Measurements from ENCODE around the gene STK11.

The STK11 gene

DNA sequence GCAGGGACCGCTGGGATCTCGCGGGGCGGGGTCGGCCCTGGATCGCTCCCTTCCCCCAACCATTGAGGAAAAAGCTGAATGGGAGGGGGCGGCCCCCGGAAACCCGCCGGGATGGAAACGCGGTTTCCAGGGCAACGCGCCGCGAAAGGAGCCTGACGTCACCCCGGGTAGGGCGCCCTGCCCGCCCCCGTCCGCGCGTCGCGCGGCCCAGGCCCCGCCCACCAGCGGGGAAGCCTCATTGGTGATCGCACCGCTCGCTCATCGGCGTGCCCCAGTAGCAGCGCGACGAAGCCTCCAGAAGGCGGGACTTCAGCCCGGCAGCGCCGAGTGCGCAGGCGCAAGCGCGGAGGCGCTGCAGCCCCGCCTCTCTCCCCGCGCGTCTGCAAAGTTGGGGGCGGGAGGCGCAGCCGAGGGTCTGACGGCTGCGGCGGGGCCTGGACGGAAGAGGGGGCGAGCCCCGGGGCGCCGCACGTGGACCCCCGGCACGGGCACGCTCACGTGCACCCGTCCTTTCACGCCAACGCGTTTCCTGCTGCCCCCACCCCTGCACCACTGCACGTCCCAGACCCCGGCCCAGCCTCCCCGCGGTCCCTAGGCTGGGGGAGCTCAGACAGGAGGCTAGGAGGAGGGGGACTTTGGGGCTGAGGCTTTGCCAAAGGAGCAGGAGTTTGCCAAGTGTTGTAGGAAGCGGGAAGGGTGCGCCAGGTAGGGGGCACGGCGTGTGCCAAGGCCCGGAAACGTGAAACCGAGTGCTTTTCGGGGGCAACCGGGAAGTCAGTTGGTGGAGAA lies 55.4 kb downstream of the STK11 start:
- Histone ChIP-seq H3K9me3 (ENCODE audit: control insufficient read depth in 5 of 5, low read length in 5 of 5) (peaks cover 0 to 2% (median 0%) of the 10 kb centered on the region in 5 donors), H3K27me3 (ENCODE audit: control insufficient read depth in 5 of 5, insufficient read depth in 4 of 5, low read length in 5 of 5) (peaks cover 0 to 6% (median 0%) of the 10 kb centered on the region in 5 donors), H3K4me3 (ENCODE audit: low read depth in 1 of 5, low read length in 5 of 5) (peak overlapping the region; percentile 67 to 81 (median 72)), H3K4me1 (ENCODE audit: control insufficient read depth in 5 of 5, insufficient read depth in 5 of 5, low read length in 5 of 5) (peaks cover 16 to 75% (median 64%) of the 10 kb centered on the region in 5 donors), H3K36me3 (ENCODE audit: control insufficient read depth in 5 of 5, insufficient read depth in 5 of 5, low read length in 5 of 5) (peaks cover 0 to 22% (median 13%) of the 10 kb centered on the region in 5 donors), H3K9ac (ENCODE audit: low read length in 5 of 5) (peak overlapping the region in 4 of 5 donors; percentile 6 to 74 (median 73)), H3K27ac (ENCODE audit: low read depth, low read length) (peak overlapping the region; percentile 90)

DNA sequence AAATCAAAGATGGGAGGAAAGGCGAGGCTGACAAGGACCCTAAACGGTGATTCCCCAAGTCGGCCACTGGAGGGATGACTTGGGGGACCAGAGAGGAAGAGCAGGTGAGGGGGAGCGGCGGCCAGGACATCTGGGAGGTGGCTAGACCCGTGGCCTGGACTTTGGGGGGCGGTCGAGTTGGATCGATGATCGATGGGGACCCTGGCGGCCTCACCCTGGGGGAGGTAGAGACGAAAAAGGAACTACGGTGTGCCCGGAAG lies 55.9 kb downstream of the STK11 start:
- Histone ChIP-seq H3K27ac (ENCODE audit: low read depth, low read length) (peak overlapping the region; percentile 86), H3K9ac (ENCODE audit: low read length in 5 of 5) (peak overlapping the region in 4 of 5 donors; percentile 6 to 74 (median 73)), H3K27me3 (ENCODE audit: control insufficient read depth in 5 of 5, insufficient read depth in 4 of 5, low read length in 5 of 5) (peaks cover 0 to 6% (median 0%) of the 10 kb centered on the region in 5 donors), H3K9me3 (ENCODE audit: control insufficient read depth in 5 of 5, low read length in 5 of 5) (peaks cover 0 to 2% (median 0%) of the 10 kb centered on the region in 5 donors), H3K4me1 (ENCODE audit: control insufficient read depth in 5 of 5, insufficient read depth in 5 of 5, low read length in 5 of 5) (peaks cover 17 to 78% (median 68%) of the 10 kb centered on the region in 5 donors), H3K36me3 (ENCODE audit: control insufficient read depth in 5 of 5, insufficient read depth in 5 of 5, low read length in 5 of 5) (peaks cover 0 to 18% (median 10%) of the 10 kb centered on the region in 5 donors), H3K4me3 (ENCODE audit: low read depth in 1 of 5, low read length in 5 of 5) (peak overlapping the region; percentile 67 to 81 (median 72))

- peaks cover 0 to 13% (median 5%) of the 10 kb centered on the region in 5 donors for H3K36me3 ChIP-seq (ENCODE audit: control insufficient read depth in 5 of 5, insufficient read depth in 5 of 5, low read length in 5 of 5)
- peaks cover 0 to 2% (median 0%) of the 10 kb centered on the region in 5 donors for H3K9me3 ChIP-seq (ENCODE audit: control insufficient read depth in 5 of 5, low read length in 5 of 5)
- H3K4me1 ChIP-seq (ENCODE audit: control insufficient read depth in 5 of 5, insufficient read depth in 5 of 5, low read length in 5 of 5), result peaks cover 17 to 77% (median 69%) of the 10 kb centered on the region in 5 donors
- peak overlapping the region in 3 of 5 donors; percentile 55 to 73 (median 73) for H3K9ac ChIP-seq (ENCODE audit: low read length in 5 of 5)
- peak overlapping the region; percentile 86 for H3K27ac ChIP-seq (ENCODE audit: low read depth, low read length)
- H3K27me3 ChIP-seq (ENCODE audit: control insufficient read depth in 5 of 5, insufficient read depth in 4 of 5, low read length in 5 of 5), result peaks cover 0 to 6% (median 0%) of the 10 kb centered on the region in 5 donors
- peak overlapping the region in 3 of 5 donors; percentile 67 to 81 (median 73) for H3K4me3 ChIP-seq (ENCODE audit: low read depth in 1 of 5, low read length in 5 of 5)
Measured at GRCh38 chr19:1261798-1262622, 56.4 kb downstream of the STK11 start.

DNA sequence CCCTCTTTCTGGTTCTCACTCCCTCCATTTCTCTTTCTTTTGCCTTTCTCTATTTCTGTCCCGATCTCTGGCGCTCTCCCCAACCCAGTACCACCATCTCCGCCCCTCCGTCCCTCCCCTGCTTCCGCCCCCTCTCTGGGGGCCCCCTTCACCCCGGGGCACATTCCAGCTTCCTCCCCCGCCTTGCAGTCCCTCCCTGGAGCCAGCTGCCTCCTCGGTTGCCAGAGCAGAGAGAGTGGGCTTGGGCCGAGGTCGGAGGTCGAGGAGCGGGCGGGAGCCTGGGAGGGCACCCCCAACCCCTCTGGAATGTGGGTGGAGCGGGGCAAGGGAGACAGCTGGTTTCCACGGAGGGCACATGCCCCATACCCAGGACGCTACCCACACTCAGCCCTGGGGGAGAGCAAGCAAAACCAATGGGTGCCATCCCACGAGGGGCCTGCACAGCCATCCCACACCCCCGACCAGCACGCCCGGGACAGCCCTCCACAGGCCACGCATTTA lies 57.1 kb downstream of the STK11 start:
- H3K9ac ChIP-seq (ENCODE audit: low read length in 5 of 5), result no peak overlapping the region
- peaks cover 0 to 7% (median 0%) of the 10 kb centered on the region in 5 donors for H3K36me3 ChIP-seq (ENCODE audit: control insufficient read depth in 5 of 5, insufficient read depth in 5 of 5, low read length in 5 of 5)
- peaks cover 17 to 77% (median 73%) of the 10 kb centered on the region in 5 donors for H3K4me1 ChIP-seq (ENCODE audit: control insufficient read depth in 5 of 5, insufficient read depth in 5 of 5, low read length in 5 of 5)
- H3K27me3 ChIP-seq (ENCODE audit: control insufficient read depth in 5 of 5, insufficient read depth in 4 of 5, low read length in 5 of 5), result peaks cover 0 to 6% (median 0%) of the 10 kb centered on the region in 5 donors
- peaks cover 0 to 2% (median 0%) of the 10 kb centered on the region in 5 donors for H3K9me3 ChIP-seq (ENCODE audit: control insufficient read depth in 5 of 5, low read length in 5 of 5)
- H3K27ac ChIP-seq (ENCODE audit: low read depth, low read length), result peak overlapping the region; percentile 86
- H3K4me3 ChIP-seq (ENCODE audit: low read depth in 1 of 5, low read length in 5 of 5), result no peak overlapping the region

GRCh38 chr19:1263188-1263587 lies 57.6 kb downstream of the STK11 start:
- Histone ChIP-seq H3K9ac (ENCODE audit: low read length in 5 of 5) (no peak overlapping the region), H3K27ac (ENCODE audit: low read depth, low read length) (peak overlapping the region; percentile 86), H3K36me3 (ENCODE audit: control insufficient read depth in 5 of 5, insufficient read depth in 5 of 5, low read length in 5 of 5) (peaks cover 0 to 3% (median 0%) of the 10 kb centered on the region in 5 donors), H3K27me3 (ENCODE audit: control insufficient read depth in 5 of 5, insufficient read depth in 4 of 5, low read length in 5 of 5) (peaks cover 0 to 6% (median 0%) of the 10 kb centered on the region in 5 donors), H3K9me3 (ENCODE audit: control insufficient read depth in 5 of 5, low read length in 5 of 5) (peaks cover 0 to 2% (median 0%) of the 10 kb centered on the region in 5 donors), H3K4me1 (ENCODE audit: control insufficient read depth in 5 of 5, insufficient read depth in 5 of 5, low read length in 5 of 5) (peaks cover 17 to 77% (median 73%) of the 10 kb centered on the region in 5 donors), H3K4me3 (ENCODE audit: low read depth in 1 of 5, low read length in 5 of 5) (no peak overlapping the region)

DNA sequence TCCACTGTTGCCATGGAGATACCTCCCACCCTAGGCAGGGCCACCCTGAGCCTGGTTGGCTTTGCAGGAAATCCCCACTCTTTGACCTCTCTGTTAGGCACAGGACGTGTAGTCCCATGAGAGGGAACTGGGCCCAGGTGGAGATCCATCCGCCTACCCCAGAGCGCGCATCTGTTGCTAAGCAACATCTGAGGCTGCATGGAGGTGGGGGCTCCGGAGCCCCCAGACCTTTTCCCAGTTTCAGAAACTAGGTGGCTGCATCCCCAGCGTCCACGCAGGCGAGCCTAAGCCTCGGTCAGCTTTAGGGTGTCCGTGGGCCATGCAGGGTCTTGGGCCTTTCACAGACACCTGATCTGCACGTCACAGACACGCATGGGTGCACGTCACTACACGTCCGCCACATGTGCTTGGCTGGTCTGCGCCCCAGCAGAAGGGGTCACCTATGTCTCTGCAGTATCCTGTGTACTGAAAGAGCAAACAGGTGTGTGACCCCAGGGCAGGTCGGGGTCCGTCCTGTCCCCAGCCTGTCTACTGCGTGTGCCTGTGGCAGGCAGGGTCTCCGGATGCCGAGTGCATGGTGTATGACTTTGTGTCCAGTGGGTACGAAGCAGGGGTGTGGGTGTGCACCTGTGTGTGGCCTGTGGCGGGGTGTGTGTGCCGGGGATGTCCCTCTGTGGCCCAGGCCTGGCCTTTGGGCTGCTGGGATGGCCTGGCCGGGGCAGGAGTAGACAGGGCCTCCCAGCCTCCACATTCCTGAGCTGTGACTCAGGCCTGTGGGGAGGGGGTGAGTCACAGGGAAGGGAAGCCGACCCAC lies 59.4 kb downstream of the STK11 start:
- H3K9me3 ChIP-seq (ENCODE audit: control insufficient read depth in 5 of 5, low read length in 5 of 5), result no peaks in the 10 kb centered on the region
- H3K27me3 ChIP-seq (ENCODE audit: control insufficient read depth in 5 of 5, insufficient read depth in 4 of 5, low read length in 5 of 5), result no peaks in the 10 kb centered on the region
- H3K4me3 ChIP-seq (ENCODE audit: low read depth in 1 of 5, low read length in 5 of 5), result no peak overlapping the region
- peak overlapping the region; percentile 79 for H3K27ac ChIP-seq (ENCODE audit: low read depth, low read length)
- peak overlapping the region in 1 of 5 donors; percentile 2 for H3K9ac ChIP-seq (ENCODE audit: low read length in 5 of 5)
- no peaks in the 10 kb centered on the region for H3K36me3 ChIP-seq (ENCODE audit: control insufficient read depth in 5 of 5, insufficient read depth in 5 of 5, low read length in 5 of 5)
- H3K4me1 ChIP-seq (ENCODE audit: control insufficient read depth in 5 of 5, insufficient read depth in 5 of 5, low read length in 5 of 5), result peaks cover 17 to 73% (median 67%) of the 10 kb centered on the region in 5 donors

- Histone ChIP-seq H3K4me3 (ENCODE audit: low read depth in 1 of 5, low read length in 5 of 5) (peak overlapping the region in 4 of 5 donors; percentile 30 to 63 (median 49)), H3K36me3 (ENCODE audit: control insufficient read depth in 5 of 5, insufficient read depth in 5 of 5, low read length in 5 of 5) (peaks cover 0 to under 1% (median under 1%) of the 10 kb centered on the region in 5 donors), H3K27me3 (ENCODE audit: control insufficient read depth in 5 of 5, insufficient read depth in 4 of 5, low read length in 5 of 5) (no peaks in the 10 kb centered on the region), H3K9me3 (ENCODE audit: control insufficient read depth in 5 of 5, low read length in 5 of 5) (no peaks in the 10 kb centered on the region), H3K27ac (ENCODE audit: low read depth, low read length) (peak overlapping the region; percentile 89), H3K9ac (ENCODE audit: low read length in 5 of 5) (peak overlapping the region in 4 of 5 donors; percentile 37 to 49 (median 40)), H3K4me1 (ENCODE audit: control insufficient read depth in 5 of 5, insufficient read depth in 5 of 5, low read length in 5 of 5) (peaks cover 17 to 73% (median 67%) of the 10 kb centered on the region in 5 donors)
Measured at GRCh38 chr19:1265615-1266128, 60.1 kb downstream of the STK11 start.

DNA sequence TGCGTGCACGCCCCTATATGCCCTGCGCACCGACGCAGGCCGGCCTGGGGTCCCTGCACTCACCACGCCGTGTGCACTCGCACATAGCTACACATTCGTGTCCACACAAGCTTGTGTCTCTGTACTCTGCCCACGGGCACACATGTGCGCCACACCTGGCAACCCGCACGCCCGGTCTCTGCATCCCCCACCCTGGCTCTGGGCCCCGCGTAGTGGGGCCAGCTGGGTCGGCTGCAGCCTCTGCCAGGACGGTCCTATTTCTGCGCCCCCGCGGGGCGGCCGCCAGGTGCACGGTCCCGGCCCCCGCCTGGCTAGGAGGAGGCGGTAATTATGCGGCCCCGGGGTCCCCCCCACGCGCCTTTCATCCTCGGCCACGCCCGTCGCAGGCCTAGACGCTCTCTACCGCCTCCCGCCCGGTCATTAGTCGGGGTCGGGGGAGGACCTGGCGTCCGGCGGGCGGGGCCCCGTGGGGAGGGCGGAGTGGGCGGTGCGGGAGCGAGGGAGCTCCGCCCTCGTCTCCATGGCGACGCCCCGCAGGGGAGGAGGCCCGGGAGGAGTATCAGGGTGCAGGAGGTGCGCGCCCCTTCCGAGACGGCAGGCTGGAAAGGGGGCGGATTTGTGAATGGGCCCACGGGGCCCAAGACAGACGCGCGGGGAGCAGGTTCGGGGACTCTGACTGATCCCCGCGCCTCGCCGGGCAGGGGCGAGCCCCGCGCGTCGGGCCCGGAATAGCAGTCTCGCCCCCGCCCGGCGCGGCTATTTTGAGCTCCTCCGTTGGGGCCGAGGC lies 60.7 kb downstream of the STK11 start:
- no peaks in the 10 kb centered on the region for H3K27me3 ChIP-seq (ENCODE audit: control insufficient read depth in 5 of 5, insufficient read depth in 4 of 5, low read length in 5 of 5)
- peak overlapping the region in 4 of 5 donors; percentile 30 to 63 (median 49) for H3K4me3 ChIP-seq (ENCODE audit: low read depth in 1 of 5, low read length in 5 of 5)
- H3K9ac ChIP-seq (ENCODE audit: low read length in 5 of 5), result peak overlapping the region in 4 of 5 donors; percentile 37 to 49 (median 40)
- peaks cover 0 to 7% (median 7%) of the 10 kb centered on the region in 5 donors for H3K36me3 ChIP-seq (ENCODE audit: control insufficient read depth in 5 of 5, insufficient read depth in 5 of 5, low read length in 5 of 5)
- H3K9me3 ChIP-seq (ENCODE audit: control insufficient read depth in 5 of 5, low read length in 5 of 5), result no peaks in the 10 kb centered on the region
- H3K27ac ChIP-seq (ENCODE audit: low read depth, low read length), result peak overlapping the region; percentile 89
- H3K4me1 ChIP-seq (ENCODE audit: control insufficient read depth in 5 of 5, insufficient read depth in 5 of 5, low read length in 5 of 5), result peaks cover 23 to 75% (median 70%) of the 10 kb centered on the region in 5 donors
